ENCODE results near the gene PSG4.
"Not testable (repeated sequence)": the region's sequence is repeated elsewhere in the genome, so short reads cannot be mapped to it uniquely, and the experiment has no call there.

Gene PSG4

DNA sequence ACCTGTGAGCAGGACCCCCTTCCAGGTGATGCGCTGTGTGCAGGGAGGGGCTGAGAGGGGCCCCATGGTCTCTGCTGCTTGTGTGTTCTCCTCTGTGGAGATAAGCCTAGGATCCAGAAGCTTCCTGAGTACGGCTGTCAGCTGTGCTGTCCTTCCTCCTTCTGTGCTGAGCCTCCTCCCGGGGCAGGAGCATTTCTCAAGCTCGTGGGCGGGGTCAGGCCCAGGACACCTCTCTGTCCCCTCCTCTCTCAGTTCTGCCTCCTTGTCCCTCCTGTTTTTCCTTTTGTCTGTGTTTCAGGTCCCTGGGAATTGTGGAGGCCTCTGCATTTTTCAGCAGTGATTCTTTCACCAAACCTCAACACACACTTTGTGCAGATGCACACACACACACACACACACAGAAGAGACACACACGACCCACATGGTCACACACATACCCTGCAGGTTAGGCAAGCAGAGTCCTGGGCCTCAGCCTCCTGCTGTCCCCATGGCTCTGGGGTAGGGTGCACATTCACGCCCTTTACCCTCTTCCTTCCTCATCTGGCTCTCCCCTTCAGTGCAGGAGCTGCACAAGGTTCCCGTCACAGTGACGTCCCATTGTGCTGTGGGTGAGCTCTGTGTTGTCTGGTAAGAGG lies at the start of gene PSG4:
Gene PSG4 (minus strand): TSS at position 168 of the 635 bp plus-strand sequence. CDS start 102 bp downstream, at position 66.
- H3K27ac ChIP-seq, H3K4me3 ChIP-seq: not testable (repeated sequence)

DNA sequence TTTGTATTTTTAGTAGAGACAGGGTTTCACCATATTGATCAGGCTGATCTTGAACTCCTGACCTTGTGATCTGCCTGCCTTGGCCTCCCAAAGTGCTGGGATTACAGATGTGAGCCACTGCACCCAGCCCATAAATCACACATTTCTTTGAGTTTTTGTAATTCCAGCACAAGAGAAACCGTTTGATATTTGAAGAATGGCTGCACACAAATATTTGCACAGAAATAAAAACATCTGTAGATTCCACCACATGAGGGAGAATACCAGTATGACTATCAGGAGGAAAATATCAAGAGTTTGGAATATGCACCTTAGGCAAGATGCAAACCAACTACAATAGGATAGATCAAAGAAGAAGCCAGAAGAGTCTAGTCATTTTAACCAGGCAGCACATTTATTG lies 46.0 kb upstream of the PSG4 start:
- H3K27ac ChIP-seq, H3K4me3 ChIP-seq: not testable (repeated sequence)

DNA sequence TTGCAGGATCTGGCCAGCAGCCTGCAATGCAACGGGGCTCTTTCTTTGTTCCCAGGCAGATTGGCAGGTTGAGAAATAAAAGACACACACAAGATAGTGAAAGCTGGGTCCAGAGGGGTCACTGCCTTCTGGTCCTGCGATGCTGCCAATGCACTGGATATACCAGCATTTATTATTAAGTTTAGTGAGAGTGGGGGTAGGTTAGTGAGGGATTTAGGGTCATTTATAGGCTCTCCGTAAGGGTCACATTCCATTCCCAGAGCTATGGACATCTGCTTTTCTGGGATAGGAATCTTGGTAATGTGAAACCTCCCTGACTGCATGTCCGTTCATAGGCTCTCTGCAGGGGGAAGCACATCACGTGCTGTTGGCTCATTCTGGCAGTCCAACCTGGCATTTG lies 44.9 kb upstream of the PSG4 start:
- not testable (repeated sequence) for H3K27ac ChIP-seq, H3K4me3 ChIP-seq

DNA sequence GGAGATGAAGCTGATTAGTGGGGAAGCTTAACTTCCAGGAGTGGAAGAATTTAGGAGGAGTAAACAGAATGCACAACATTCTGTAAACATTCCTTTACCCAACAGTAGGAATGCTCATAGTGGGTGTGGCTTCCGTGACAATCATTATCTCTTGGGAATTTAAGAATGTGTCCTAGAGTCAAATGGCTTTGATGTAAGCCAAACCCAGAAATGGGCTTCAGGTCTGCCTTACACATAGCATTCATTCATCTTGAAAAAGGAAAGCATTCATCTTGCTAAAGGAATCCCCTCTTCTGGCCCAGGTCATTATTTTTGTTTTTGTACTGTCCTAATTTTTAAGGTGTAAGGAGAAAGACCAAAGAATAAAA lies 43.2 kb upstream of the PSG4 start:
- not testable (repeated sequence) for H3K4me3 ChIP-seq, H3K27ac ChIP-seq

DNA sequence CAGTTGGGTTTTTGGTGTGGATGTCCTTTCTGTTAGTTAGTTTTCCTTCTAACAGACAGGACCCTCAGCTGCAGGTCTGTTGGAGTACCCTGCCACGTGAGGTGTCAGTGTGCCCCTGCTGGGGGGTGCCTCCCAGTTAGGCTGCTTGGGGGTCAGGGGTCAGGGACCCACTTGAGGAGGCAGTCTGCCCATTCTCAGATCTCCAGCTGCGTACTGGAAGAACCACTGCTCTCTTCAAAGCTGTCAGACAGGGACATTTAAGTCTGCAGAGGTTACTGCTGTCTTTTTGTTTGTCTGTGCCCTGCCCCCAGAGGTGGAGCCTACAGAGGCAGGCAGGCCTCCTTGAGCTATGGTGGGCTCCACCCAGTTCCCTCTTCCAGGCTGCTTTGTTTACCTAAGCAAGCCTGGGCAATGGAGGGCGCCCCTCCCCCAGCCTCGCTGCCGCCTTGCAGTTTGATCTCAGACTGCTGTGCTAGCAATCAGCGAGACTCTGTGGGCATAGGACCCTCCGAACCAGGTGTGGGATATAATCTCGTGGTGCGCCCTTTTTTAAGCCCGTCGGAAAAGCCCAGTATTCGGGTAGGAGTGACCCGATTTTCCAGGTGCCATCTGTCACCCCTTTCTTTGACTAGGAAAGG lies 41.9 kb upstream of the PSG4 start:
- not testable (repeated sequence) for H3K4me3 ChIP-seq, H3K27ac ChIP-seq

DNA sequence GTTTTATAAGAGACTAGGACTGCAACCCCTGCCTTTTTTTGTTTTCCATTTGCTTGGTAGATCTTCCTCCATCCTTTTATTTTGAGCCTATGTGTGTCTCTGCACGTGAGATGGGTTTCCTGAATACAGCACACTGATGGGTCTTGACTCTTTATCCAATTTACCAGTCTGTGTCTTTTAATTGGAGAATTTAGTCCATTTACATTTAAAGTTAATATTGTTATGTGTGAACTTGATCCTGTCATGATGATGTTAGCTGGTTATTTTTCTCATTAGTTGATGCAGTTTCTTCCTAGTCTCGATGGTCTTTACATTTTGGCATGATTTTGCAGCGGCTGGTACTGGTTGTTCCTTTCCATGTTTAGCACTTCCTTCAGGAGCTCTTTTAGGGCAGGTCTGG lies 40.4 kb upstream of the PSG4 start:
- not testable (repeated sequence) for H3K4me3 ChIP-seq, H3K27ac ChIP-seq

DNA sequence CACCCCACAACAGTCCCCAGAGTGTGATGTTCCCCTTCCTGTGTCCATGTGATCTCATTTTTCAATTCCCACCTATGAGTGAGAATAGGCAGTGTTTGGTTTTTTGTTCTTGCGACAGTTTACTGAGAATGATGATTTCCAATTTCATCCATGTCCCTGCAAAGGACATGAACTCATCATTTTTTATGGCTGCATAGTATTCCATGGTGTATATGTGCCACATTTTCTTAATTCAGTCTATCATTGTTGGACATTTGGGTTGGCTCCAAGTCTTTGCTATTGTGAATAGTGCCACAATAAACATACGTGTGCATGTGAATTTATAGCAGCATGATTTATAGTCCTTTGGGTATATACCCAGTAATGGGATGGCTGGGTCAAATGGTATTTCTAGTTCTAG lies 36.8 kb upstream of the PSG4 start:
- H3K27ac ChIP-seq, H3K4me3 ChIP-seq: not testable (repeated sequence)

DNA sequence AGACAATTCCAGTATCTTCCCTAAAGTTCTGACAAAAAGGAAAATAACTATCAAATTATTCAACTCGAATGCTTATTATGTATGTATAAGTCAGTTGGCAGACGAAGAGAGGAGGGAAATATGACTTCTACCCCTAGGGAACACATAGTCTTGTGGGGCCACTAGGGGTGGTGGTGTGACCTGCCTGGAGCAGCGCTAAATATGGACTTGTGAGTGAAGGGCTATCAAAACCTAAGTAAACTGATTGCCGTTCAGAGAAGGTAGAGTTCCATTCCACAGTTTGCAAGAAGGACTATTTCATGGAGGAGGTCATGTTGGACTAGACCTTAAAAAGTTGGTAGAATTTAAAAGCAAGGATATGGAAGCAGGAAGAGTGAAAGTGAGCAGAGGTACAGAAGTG lies 32.8 kb upstream of the PSG4 start:
- not testable (repeated sequence) for H3K4me3 ChIP-seq, H3K27ac ChIP-seq

DNA sequence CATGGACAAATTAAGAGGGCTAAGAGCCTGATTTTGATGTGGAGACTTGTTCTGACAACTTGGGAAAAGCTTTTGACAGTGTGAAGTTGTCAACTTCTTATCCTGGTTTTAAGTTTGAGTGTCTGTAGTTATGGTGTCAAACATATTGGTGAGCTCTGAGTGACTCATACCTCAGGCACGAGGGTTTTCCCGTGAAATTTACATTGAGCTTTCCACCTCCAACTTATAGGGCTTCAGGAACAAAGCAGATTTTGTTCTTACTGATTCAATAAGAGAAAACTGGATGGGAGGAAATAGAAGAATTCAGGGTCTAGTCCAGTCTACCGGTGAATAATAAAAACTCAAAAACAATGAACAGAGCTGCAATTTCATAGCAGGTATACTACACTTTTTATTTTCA lies 30.2 kb upstream of the PSG4 start:
- H3K4me3 ChIP-seq, H3K27ac ChIP-seq: not testable (repeated sequence)

DNA sequence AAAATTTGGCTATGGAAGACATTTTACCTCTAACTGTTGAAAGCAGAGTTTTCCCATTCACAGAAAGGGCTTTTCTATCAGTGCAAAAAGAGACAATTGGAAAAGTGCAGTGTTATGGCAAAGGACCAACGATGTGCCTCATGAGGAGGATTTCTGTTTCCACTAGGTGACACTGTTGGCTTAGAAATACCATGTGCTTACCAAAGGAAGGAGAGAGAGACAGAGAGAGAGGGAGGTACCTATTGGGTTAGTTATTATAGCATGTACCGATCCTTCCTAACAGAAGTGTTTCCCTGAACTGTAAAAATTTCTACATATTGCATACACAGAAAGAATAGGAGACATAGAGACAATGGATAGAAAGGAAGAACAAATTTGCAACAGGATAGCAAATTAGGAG lies 23.9 kb upstream of the PSG4 start:
- Histone ChIP-seq H3K4me3 (no peak overlapping the region), H3K27ac (no peak overlapping the region)

DNA sequence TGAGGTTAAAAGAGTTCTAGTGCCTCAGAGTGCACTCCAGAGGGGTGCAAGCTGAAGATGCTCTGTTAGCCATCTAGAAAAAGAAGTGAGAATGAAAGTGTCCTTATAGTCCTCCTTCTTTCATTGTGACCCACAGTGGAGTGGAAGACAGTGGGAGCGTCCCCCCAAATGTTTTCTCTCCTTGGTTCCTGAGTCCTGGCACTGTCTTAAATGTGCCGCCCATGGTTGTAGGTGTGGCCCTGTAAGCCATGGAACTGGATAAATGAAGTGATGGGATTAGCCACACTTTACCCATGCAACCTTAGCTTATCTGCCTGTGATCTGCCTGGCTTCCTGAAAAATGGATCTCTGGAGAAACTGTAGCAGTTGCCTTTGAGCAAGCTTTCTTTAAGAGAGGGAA lies 23.3 kb upstream of the PSG4 start:
- not testable (repeated sequence) for H3K4me3 ChIP-seq, H3K27ac ChIP-seq

DNA sequence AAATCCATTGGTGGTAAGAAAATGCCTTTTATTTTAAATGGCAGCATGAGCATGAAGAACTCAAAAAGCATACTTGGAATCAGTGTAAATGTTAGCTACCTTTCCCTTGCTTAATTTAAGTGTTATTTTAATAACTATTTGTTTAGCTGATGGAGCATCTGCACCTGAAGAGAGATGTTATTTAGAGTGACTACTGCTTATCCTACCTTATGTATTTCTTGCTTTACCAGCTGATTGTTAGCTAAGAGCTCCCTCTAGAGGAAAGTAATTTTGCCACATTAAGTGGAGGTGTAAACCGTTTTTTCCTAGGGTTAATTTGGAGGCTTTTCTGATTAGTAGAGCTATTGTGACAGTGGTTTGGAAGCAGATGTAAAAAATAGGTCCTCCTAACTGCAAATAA lies 21.5 kb upstream of the PSG4 start:
- H3K4me3 ChIP-seq, H3K27ac ChIP-seq: not testable (repeated sequence)

DNA sequence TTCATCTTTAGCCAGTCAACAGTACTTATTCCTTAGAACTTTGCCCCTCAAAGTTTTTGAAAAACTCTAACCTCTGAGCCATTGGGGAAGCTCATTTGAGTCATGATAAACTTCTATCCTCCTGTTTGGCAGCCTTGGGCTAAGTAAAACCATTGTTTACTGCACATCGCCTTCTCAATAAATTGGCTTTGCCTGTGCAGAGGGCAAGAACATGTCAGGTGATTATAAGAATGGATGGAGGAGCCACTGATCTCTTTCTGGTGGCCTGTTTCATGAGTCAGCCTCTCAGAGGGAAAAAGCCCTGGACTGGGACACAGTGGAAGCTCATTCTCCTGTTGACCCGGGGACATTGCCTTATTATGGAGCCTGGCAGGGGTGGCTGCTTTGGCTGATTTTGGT lies 19.4 kb upstream of the PSG4 start:
- no peak overlapping the region for H3K27ac ChIP-seq
- H3K4me3 ChIP-seq, result no peak overlapping the region

DNA sequence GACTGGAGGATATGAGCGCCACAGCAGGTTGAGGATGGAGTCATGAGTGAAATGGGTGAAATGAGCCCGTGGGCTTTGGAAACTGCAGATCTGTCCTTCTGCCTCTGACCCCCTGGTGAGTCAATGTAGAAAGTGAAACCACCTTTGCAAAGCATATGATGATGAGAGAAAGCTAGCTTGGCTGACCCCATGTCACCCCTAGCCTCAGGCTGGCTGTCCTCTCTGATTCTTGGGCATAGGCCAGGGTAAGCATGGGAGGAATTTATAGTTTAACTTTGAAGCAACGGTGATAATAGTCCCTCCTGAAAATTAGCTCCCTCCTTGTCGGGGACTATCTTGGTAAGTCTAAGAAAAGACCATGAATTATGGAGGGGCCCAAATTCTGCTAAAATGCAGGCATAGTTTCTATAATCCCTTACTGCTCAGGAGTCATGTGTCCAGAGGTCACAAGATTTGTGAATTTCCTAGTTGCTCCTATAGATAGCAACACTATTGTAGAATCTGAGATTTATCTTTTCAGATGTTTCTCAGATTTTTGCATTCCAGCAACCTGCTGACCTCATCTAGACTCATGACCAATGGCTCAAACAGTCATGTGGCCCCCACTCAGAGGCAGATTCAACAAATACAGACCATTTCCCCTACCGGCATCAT lies 18.9 kb upstream of the PSG4 start:
- not testable (repeated sequence) for H3K4me3 ChIP-seq, H3K27ac ChIP-seq

DNA sequence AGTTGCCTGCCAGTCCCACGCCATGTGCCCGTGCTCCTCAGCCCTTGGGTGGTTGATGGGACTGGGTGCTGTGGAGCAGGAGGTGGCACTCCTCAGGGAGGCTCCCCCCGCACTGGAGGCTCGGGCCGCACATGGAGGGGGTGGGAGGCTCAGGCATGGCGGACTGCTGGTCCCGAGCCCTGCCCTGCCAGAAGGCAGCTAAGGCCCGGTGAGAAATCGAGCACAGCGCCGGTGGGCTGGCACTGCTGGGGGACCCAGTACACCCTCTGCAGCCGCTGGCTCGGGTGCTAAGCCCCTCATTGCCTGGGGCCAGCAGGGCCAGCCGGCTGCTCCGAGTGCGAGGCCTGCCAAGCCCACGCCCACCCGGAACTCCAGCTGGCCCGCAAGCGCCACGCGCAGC lies 16.5 kb upstream of the PSG4 start:
- not testable (repeated sequence) for H3K27ac ChIP-seq, H3K4me3 ChIP-seq

DNA sequence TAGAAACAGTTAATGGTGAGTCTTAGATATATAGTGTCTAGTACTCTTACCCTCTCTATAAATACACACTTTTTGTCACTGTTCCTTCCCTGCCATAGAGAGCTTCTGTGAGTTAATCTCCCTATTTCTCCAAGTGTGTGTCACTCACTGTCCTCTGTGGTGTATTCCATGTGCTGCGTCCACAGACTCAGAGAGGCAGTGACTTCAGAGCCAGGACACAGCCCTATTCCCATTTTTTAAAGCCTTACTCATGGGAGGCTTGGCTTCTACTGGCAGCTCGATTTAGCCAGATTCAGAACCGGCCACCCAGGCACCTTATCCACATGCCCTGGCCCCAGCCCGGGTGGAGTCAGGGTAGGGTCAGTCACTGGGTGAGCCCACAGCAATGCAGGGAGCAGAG lies 13.7 kb upstream of the PSG4 start:
- H3K27ac ChIP-seq, result not testable (repeated sequence)

DNA sequence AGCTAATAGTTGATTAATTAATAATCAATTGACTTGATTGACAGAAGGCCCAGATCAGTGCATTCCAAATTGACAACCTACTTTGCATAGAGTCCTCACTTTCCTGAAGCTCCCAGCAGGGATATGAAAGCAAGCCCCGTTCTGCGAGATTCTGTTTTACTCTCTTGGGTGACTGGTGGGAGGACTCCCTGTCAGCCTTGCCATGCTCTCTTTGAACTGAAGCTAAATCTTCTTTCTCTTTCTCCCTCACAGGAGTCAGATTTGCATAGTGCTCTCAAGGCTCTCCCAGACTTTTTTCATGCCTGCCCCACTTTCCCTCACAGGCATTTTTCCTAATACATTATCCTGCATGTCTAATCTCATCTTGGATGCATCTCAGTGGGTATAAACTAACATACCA lies 10.4 kb upstream of the PSG4 start:
- H3K27ac ChIP-seq, result not testable (repeated sequence)

More for the DNA sequence above, 13.7 kb upstream of the PSG4 start:
- not testable (repeated sequence) for H3K4me3 ChIP-seq

DNA sequence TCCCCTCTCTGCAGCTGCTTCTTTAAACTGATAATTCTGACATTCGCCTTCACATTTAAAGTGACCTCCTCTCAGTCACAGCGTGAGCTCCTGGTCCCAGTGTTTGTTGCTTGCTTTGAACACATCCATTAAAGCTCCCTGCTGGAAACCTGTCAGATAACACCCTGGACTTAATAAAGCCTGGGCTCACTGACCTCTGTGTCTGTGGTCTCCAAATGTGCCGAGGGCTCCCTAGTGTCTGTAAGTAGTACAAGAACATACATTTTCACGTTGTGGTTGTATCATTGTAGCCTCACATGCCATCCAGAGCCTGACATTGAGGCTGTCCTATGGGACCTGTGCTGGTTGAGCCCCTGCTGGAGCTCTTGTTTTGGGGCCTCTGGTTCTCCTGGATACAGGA lies 2.6 kb upstream of the PSG4 start:
- no peak overlapping the region for H3K27ac ChIP-seq
- H3K4me3 ChIP-seq, result no peak overlapping the region

More for the DNA sequence above, 10.4 kb upstream of the PSG4 start:
- H3K4me3 ChIP-seq, result not testable (repeated sequence)

DNA sequence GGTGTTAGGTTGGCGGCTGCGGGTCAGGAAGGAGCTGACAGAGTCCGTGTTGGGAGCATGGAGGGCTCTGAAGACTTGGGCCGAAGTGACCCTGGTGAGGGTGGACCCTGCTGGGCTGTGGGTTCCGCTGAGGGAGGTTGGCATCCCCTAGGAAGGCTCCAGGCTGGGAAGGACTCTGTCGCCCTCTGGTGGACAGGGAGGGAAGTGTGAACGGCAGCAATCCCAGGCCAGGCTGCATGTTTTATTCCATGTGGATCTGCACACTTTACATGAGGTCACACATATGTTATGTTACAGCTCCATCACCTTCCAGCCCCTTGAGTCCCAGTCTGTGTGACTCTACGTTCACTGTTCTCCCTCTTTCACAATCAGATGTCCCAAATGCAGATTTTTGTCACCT lies 1.7 kb upstream of the PSG4 start:
- H3K27ac ChIP-seq, result not testable (repeated sequence)

DNA sequence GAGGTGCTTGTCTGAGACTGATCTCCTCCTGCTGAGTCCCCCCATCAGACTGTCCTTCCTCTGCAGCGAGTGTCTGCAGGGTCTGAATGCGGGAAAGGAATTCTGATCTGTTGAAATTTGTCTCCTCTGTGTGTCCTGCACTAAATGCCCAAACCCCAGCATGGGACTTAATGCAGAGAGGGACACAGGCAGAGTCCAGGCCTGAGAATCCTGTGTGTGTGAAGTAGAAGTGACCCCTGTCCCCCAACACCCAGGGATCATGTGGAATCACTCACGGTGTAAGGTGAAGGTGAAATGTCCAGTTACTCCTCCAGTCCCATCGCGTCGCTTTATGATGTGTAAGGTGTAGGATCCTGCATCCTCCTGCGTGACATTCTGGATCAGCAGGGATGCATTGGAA lies 1.8 kb downstream of the PSG4 start:
- H3K4me3 ChIP-seq, H3K27ac ChIP-seq: not testable (repeated sequence)

More for the DNA sequence above, 1.7 kb upstream of the PSG4 start:
- H3K4me3 ChIP-seq, result not testable (repeated sequence)

DNA sequence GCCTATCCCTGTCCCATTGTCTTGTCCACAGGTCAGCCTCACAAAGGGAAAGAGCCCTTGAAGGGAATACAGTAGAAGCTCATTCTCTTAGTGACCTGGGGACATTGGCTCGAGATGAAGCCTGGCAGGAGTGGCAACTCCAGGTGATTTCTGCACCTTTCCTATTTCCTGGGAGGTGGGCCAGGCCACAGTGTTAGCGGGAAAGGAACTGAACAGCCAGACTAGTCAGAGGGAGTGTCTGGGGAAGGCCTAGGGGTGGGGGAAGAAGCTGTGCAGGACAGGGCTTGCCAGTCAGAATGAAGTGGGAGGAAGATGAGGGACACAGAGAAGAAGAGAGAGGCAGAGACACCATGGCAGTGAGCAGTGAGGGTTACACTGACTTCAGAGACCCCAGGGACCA lies 3.5 kb downstream of the PSG4 start:
- H3K4me3 ChIP-seq, result not testable (repeated sequence)
- peak overlapping the region in 14 of 21 experiments; percentile 20 to 75 (median 54) for H3K27ac ChIP-seq

Measured in skin epidermis (tissue), 12 donors.